AG04449 (cell line): ENCODE data around the gene TRAM1L1.
A peak's percentile ranks its signal among the peaks of the same experiment; 100 is the strongest.

Source experiments
- CTCF ChIA-PET: fragments of 350-600 bp; formaldehyde crosslinking; extraction: SDS; loops from one replicate; lab custom pipeline; 2021; ENCODE audit warnings: antibody characterized with exemption; lab: Yijun Ruan, JAX
- POLR2A ChIA-PET: fragments of 400-600, 350-600 bp; formaldehyde crosslinking; extraction: SDS; loops from one replicate; lab custom pipeline; 2020; ENCODE audit warnings: antibody characterized with exemption, inconsistent platforms; lab: Yijun Ruan, JAX
- DNase-seq: peaks from one replicate; pipeline ENCODE4 v3.0.0-alpha.2; 2010; ENCODE audit warnings: low read depth, low spot score
- H3K4me3 ChIP-seq: 2 replicates; pipeline ENCODE4 v1.5.1; 2011; ENCODE audit warnings: low read depth, mild to moderate bottlenecking, control low read depth, low read length
- CTCF ChIP-seq: IDR thresholded peaks from one replicate; pipeline ENCODE4 v1.5.1; 2011; ENCODE audit warnings: mild to moderate bottlenecking, moderate library complexity, low read length, control low read depth, inconsistent platforms; ENCODE audit not compliant: insufficient read depth; ENCODE audit errors: missing control alignments

Gene TRAM1L1

GRCh38 chr4:117084866-117085701 lies at the start of gene TRAM1L1:
Gene TRAM1L1, minus strand, starts transcription at chr4:117085576. Its CDS starts 183 bp downstream, at chr4:117085393.
- ChIA-PET CTCF (interaction anchor here (1.3 to 1.5 kb wide), 2 partner anchors 21 to 49 kb away, joined by 3 read pairs; no protein-coding TSS in a partner anchor), POLR2A (no interaction called here)
- peak; percentile 31 for TF ChIP-seq CTCF
- peak; percentile 23 for DNase-seq
- peak within 1 kb of the TSS; percentile 69 for H3K4me3 ChIP-seq

- CTCF ChIA-PET, result interaction anchor here (0.8 to 2.0 kb wide), 10 partner anchors 10 to 1139 kb away, joined by 3 to 13 read pairs (median 4); partner anchors contain the start of gene TRAM1L1
- TF ChIP-seq CTCF, result peak; percentile 44
- POLR2A ChIA-PET, result no interaction called here
- peak; percentile 41 for DNase-seq
- no peak overlapping the region for H3K4me3 ChIP-seq
Measured at GRCh38 chr4:117134386-117134785, 49.0 kb upstream of the TRAM1L1 start.

GRCh38 chr4:117096886-117097285 lies 11.5 kb upstream of the TRAM1L1 start:
- DNase-seq, result no peak
- CTCF ChIA-PET, result no interaction called here
- TF ChIP-seq CTCF, result no peak
- POLR2A ChIA-PET, result no interaction called here
- no peak overlapping the region for H3K4me3 ChIP-seq

GRCh38 chr4:117096462-117096861 lies 11.1 kb upstream of the TRAM1L1 start:
- no peak for TF ChIP-seq CTCF
- no peak for DNase-seq
- ChIA-PET CTCF (no interaction called here), POLR2A (no interaction called here)
- H3K4me3 ChIP-seq, result no peak overlapping the region

- CTCF ChIA-PET, result no interaction called here
- peak; percentile 7 for DNase-seq
- H3K4me3 ChIP-seq, result no peak overlapping the region
- TF ChIP-seq CTCF, result no peak
- POLR2A ChIA-PET, result no interaction called here
Measured at GRCh38 chr4:117093571-117093970, 8.2 kb upstream of the TRAM1L1 start.

- no peak for DNase-seq
- H3K4me3 ChIP-seq, result no peak overlapping the region
- ChIA-PET CTCF (no interaction called here), POLR2A (no interaction called here)
- TF ChIP-seq CTCF, result no peak
Measured at GRCh38 chr4:117077760-117078159, 7.6 kb downstream of the TRAM1L1 start.
